ENCODE data around the gene EBF3.

Gene EBF3

GRCh38 chr10:129918836-129919235, 45.2 kb downstream of the EBF3 start:
- TF ChIP-seq CREB1 (IDR thresholded peaks at IDR 0.05; ENCODE audit: low read depth) (no peak), FOXM1 (IDR thresholded peaks at IDR 0.05; ENCODE audit: borderline replicate concordance, low read depth) (no peak), TCF12 (IDR thresholded peaks at IDR 0.05; ENCODE audit: low read depth) (no peak), ZBTB7A (IDR thresholded peaks at IDR 0.05; ENCODE audit: low read depth) (no peak), CEBPB (IDR thresholded peaks at IDR 0.05) (no peak), REST (IDR thresholded peaks at IDR 0.05; ENCODE audit: low read depth) (no peak), USF1 (IDR thresholded peaks at IDR 0.05) (no peak), EP300 (IDR thresholded peaks at IDR 0.05; ENCODE audit: borderline replicate concordance) (no peak), YY1 (IDR thresholded peaks at IDR 0.05; ENCODE audit: low read depth) (no peak), TEAD4 (IDR thresholded peaks at IDR 0.05) (no peak), TAF1 (IDR thresholded peaks at IDR 0.05; ENCODE audit: low read depth) (no peak), RAD21 (IDR thresholded peaks at IDR 0.05; ENCODE audit: low read depth) (no peak), EGR1 (IDR thresholded peaks at IDR 0.05) (no peak), MAX (IDR thresholded peaks at IDR 0.05) (no peak)

GRCh38 chr10:129918401-129918800, 45.7 kb downstream of the EBF3 start:
- no peak for TF ChIP-seq CEBPB (IDR thresholded peaks at IDR 0.05)

- TF ChIP-seq EP300 (IDR thresholded peaks at IDR 0.05; ENCODE audit: borderline replicate concordance): no peak
- no peak for TF ChIP-seq REST (IDR thresholded peaks at IDR 0.05; ENCODE audit: low read depth)
- TF ChIP-seq TCF12 (IDR thresholded peaks at IDR 0.05; ENCODE audit: low read depth): no peak
Observed at GRCh38 chr10:129917936-129918335, 46.1 kb downstream of the EBF3 start.

GRCh38 chr10:129916506-129916995, 47.5 kb downstream of the EBF3 start:
- TF ChIP-seq YY1 (IDR thresholded peaks at IDR 0.05; ENCODE audit: low read depth): no peak
- TF ChIP-seq TAF1 (IDR thresholded peaks at IDR 0.05; ENCODE audit: low read depth): no peak
- no peak for TF ChIP-seq CREB1 (IDR thresholded peaks at IDR 0.05; ENCODE audit: low read depth)
- no peak for TF ChIP-seq EGR1 (IDR thresholded peaks at IDR 0.05)
- TF ChIP-seq FOXM1 (IDR thresholded peaks at IDR 0.05; ENCODE audit: borderline replicate concordance, low read depth): no peak
- TF ChIP-seq RAD21 (IDR thresholded peaks at IDR 0.05; ENCODE audit: low read depth): no peak
- TF ChIP-seq EP300 (IDR thresholded peaks at IDR 0.05; ENCODE audit: borderline replicate concordance): no peak
- TF ChIP-seq USF1 (IDR thresholded peaks at IDR 0.05): no peak
- no peak for TF ChIP-seq TEAD4 (IDR thresholded peaks at IDR 0.05)
- TF ChIP-seq CEBPB (IDR thresholded peaks at IDR 0.05): no peak
- no peak for TF ChIP-seq NFIC (IDR thresholded peaks at IDR 0.05)
- no peak for TF ChIP-seq TCF12 (IDR thresholded peaks at IDR 0.05; ENCODE audit: low read depth)
- no peak for TF ChIP-seq ZBTB7A (IDR thresholded peaks at IDR 0.05; ENCODE audit: low read depth)
- TF ChIP-seq REST (IDR thresholded peaks at IDR 0.05; ENCODE audit: low read depth): no peak
- no peak for TF ChIP-seq MAX (IDR thresholded peaks at IDR 0.05)

All from Ishikawa (cell line).